Heart left ventricle (tissue), 16 donors: ENCODE data around the gene RTEL1. TPM values are rescaled to one million over a fixed set of nuclear protein-coding genes. Genes with fewer than 3 reads are reported as not detected.

Source experiments
- ATAC-seq, 4 donors: fragments of 200-7000 bp; cut with Tn5 transposase; one replicate each; pipeline ENCODE4 v1.9.1; 2020 to 2022; ENCODE audit warnings: moderate library complexity in 4 of 4, mild to moderate bottlenecking in 3 of 4, moderate number of reproducible peaks in 1 of 4
- DNase-seq, 5 donors: peaks; one replicate each; pipeline ENCODE4 v3.0.0-alpha.2; 2020
- H3K27ac ChIP-seq, 12 donors: fragments of 200-600 bp; sonication (generic) in 4 of 12; one replicate each; pipeline versions ENCODE4 v1.5.0 to v1.8.0; 2016 to 2022; ENCODE audit warnings: mild to moderate bottlenecking in 2 of 12
- H3K27me3 ChIP-seq, 9 donors: fragments of 200-600 bp; sonication (generic) in 2 of 9; one replicate each; pipeline versions ENCODE4 v1.5.1 to v1.8.0; 2016 to 2022; ENCODE audit warnings: mild to moderate bottlenecking in 3 of 9
- H3K36me3 ChIP-seq, 9 donors: fragments of 200-600 bp; sonication (generic) in 2 of 9; one replicate each; pipeline versions ENCODE4 v1.5.0 to v1.8.0; 2018 to 2022; ENCODE audit warnings: mild to moderate bottlenecking in 2 of 9
- H3K4me1 ChIP-seq, 12 donors: fragments of 200-600 bp; sonication (generic) in 4 of 12; one replicate each; pipeline versions ENCODE4 v1.5.0 to v1.8.0; 2016 to 2022; ENCODE audit warnings: mild to moderate bottlenecking in 3 of 12
- H3K4me3 ChIP-seq, 12 donors: fragments of 200-600 bp; sonication (generic) in 4 of 12; one replicate each; pipeline versions ENCODE4 v1.5.0 to v1.8.0; 2017 to 2022; ENCODE audit warnings: mild to moderate bottlenecking in 9 of 12, moderate library complexity in 4 of 12
- H3K9me3 ChIP-seq, 12 donors: fragments of 200-600 bp; sonication (generic) in 4 of 12; one replicate each; pipeline versions ENCODE4 v1.5.0 to v1.8.0; 2016 to 2022; ENCODE audit warnings: mild to moderate bottlenecking in 1 of 12
- CTCF ChIP-seq, 12 donors: fragments of 200-600 bp; sonication (generic) in 4 of 12; IDR thresholded peaks; one replicate each; pipeline versions ENCODE4 v1.5.0 to v1.8.0; 2018 to 2022; ENCODE audit warnings: antibody characterized with exemption in 12 of 12, mild to moderate bottlenecking in 5 of 12
- POLR2A ChIP-seq, 2 donors: fragments of 450-650 bp; IDR thresholded peaks; one replicate each; pipeline ENCODE4 v1.6.1; 2017; ENCODE audit warnings: antibody characterized with exemption in 2 of 2, mild to moderate bottlenecking in 2 of 2, moderate library complexity in 2 of 2
- WGBS, 4 donors: extraction: QIAGEN DNeasy Blood & Tissue Kit in 2 of 4; methylation state at CpG; one replicate each; pipeline versions ENCODE4 v1.1.5 to v1.1.7; 2013 to 2018; 5-methylcytosine and 5-hydroxymethylcytosine counted together
- intact Hi-C, 10 donors: fragments of 100-400 bp; cut with DNase I; formaldehyde crosslinking; loops; one replicate each; pipeline versions ENCODE4 v1.11.1 to v1.14.2; 2022
- polyA plus RNA-seq, 2 donors: library from polyadenylated mRNA; stranded (reverse); fragments of 200-250 nt; gene quantifications; one replicate each; pipeline ENCODE4 v1.2.3, GENCODE V29; 2013
- total RNA-seq, 9 donors: library from RNA; depleted of rRNA in 2 of 9; stranded (reverse); fragments of >200 nt in 2 of 9; fragmentation: NEBNext Ultra II Directional in 3 of 9; extraction: Animal tissue kit (Norgen Biotek cat#: 25700) in 3 of 9; gene quantifications; one replicate each; pipeline versions ENCODE4 v1.1.0 to v1.2.4, GENCODE V29; 2016 to 2023
- donor health status: ischemic (EF 13 %, LVEDD 7.1; RV severe dilation, severe dysfunction).
- donor health status: healthy with polysubstance abuse.
- donor health status: DM: no; HTN: yes; CAD: no.
- donor health status: DM: no; HTN: no; CAD: no.
- donor health status: ischemic (EF 25% LVEDD 6.9; RV normal size, moderate dysfunction).
- donor health status: ischemic (EF 25% LVEDD 5.7; RV mildly dilated, moderate dysfunction).
- donor health status: healthy.
- donor health status: DM: yes; HTN: yes; CAD: no.
- donor health status: ischemic (EF 35%, LVEDD 5.7; RV mildly dilated, moderate dysfunction).
- donor health status: nonischemic (EF 11% LVEDD 7.7; RV severe dilation, severe dysfunction).
- donor health status: DM: yes; HTN: yes; CAD: no.
- donor health status: PGD.
- donor health status: ischemic (EF 29% LVEDD 5.4; RV normal size, mild dysfunction).
- donor health status: nonischemic (EF 23%, LVEDD 6.1; RV moderate dilation, normal function).

The RTEL1 gene
- total and polyA plus RNA-seq, 11 donors: 3.0 to 17.8 (median 9.6) TPM

GRCh38 chr20:63617876-63618265 lies 40.2 kb upstream of the RTEL1 start:
- no peak overlapping the region for H3K4me3 ChIP-seq
- intact Hi-C loops: loop anchor here in 2 of 10 donors (10.0 kb wide), 2 partner anchors 73 to 357 kb away; partner anchors contain the start of genes SAMD10 (in 1 of the 2) and SRMS (in 1 of the 2)
- no peak for TF ChIP-seq POLR2A (IDR thresholded peaks at IDR 0.05)
- no peak for TF ChIP-seq CTCF (IDR thresholded peaks at IDR 0.05)
- H3K4me1 ChIP-seq: peaks cover 0 to 5% (median 0%) of the 10 kb centered on the region in 12 donors
- WGBS, 4 donors: 87 to 92% (median 89%) methylated on average over 8 of the region's 8 CpGs
- H3K27ac ChIP-seq: no peak overlapping the region
- ATAC-seq (no peak), DNase-seq (peak in 1 of 5 donors; percentile 56)
- H3K27me3 ChIP-seq: no peaks in the 10 kb centered on the region
- H3K36me3 ChIP-seq: peaks cover 0 to 59% (median 44%) of the 10 kb centered on the region in 9 donors
- H3K9me3 ChIP-seq: no peaks in the 10 kb centered on the region

- TF ChIP-seq CTCF (IDR thresholded peaks at IDR 0.05) (no peak), POLR2A (IDR thresholded peaks at IDR 0.05) (no peak)
- intact Hi-C loops: loop anchor here in 2 of 10 donors (10.0 kb wide), 2 partner anchors 74 to 356 kb away; partner anchors contain the start of genes SAMD10 (in 1 of the 2) and SRMS (in 1 of the 2)
- Histone ChIP-seq H3K36me3 (peaks cover 0 to 62% (median 44%) of the 10 kb centered on the region in 9 donors), H3K4me1 (no peaks in the 10 kb centered on the region), H3K27me3 (no peaks in the 10 kb centered on the region), H3K4me3 (no peak overlapping the region), H3K27ac (no peak overlapping the region), H3K9me3 (no peaks in the 10 kb centered on the region)
- 83 to 85% (median 84%) methylated on average over 8 to 11 of the region's 11 CpGs for WGBS, 4 donors
- ATAC-seq (no peak), DNase-seq (peak in 1 of 5 donors; percentile 15)
Measured at GRCh38 chr20:63618291-63618980, 39.7 kb upstream of the RTEL1 start.

GRCh38 chr20:63619086-63619485 lies 39.0 kb upstream of the RTEL1 start:
- peak in 1 of 5 donors; percentile 18 for DNase-seq
- Histone ChIP-seq H3K4me1 (no peaks in the 10 kb centered on the region), H3K27me3 (no peaks in the 10 kb centered on the region), H3K27ac (no peak overlapping the region), H3K36me3 (peaks cover 0 to 57% (median 44%) of the 10 kb centered on the region in 9 donors), H3K9me3 (no peaks in the 10 kb centered on the region), H3K4me3 (no peak overlapping the region)
- intact Hi-C loops: loop anchor here in 2 of 10 donors (10.0 kb wide), 2 partner anchors 74 to 356 kb away; partner anchors contain the start of genes SAMD10 (in 1 of the 2) and SRMS (in 1 of the 2)
- WGBS, 4 donors: 91 to 96% (median 94%) methylated on average over 16 of the region's 16 CpGs
- peak in 1 of 4 donors; percentile 17 for ATAC-seq
- TF ChIP-seq CTCF (IDR thresholded peaks at IDR 0.05) (no peak), POLR2A (IDR thresholded peaks at IDR 0.05) (no peak)

- Histone ChIP-seq H3K4me1 (no peaks in the 10 kb centered on the region), H3K4me3 (no peak overlapping the region), H3K27me3 (no peaks in the 10 kb centered on the region), H3K9me3 (no peaks in the 10 kb centered on the region), H3K36me3 (peaks cover 0 to 57% (median 44%) of the 10 kb centered on the region in 9 donors), H3K27ac (no peak overlapping the region)
- DNase-seq: peak in 2 of 5 donors; percentile 4 to 36
- no peak for TF ChIP-seq POLR2A (IDR thresholded peaks at IDR 0.05)
- no peak for TF ChIP-seq CTCF (IDR thresholded peaks at IDR 0.05)
- 83 to 87% (median 85%) methylated on average over 13 of the region's 13 CpGs for WGBS, 4 donors
- intact Hi-C loops: loop anchor here in 2 of 10 donors (10.0 kb wide), 2 partner anchors 75 to 355 kb away; partner anchors contain the start of genes SAMD10 (in 1 of the 2) and SRMS (in 1 of the 2)
- no peak for ATAC-seq
Measured at GRCh38 chr20:63619505-63619904, 38.6 kb upstream of the RTEL1 start.
